22Rv1 (cell line): ENCODE results near the gene TAAR1.
"Not testable (repeated sequence)": the region's sequence is repeated elsewhere in the genome, so short reads cannot be mapped to it uniquely, and the experiment has no call there.

Experiments
- H3K27ac ChIP-seq: fragments of 450-650 bp; 2 replicates; pipeline ENCODE4 v1.5.1; 2017
- ZFX ChIP-seq: fragments of 450-650 bp; IDR thresholded peaks from 2 replicates; pipeline ENCODE4 v1.6.1; 2017; ENCODE audit warnings: antibody characterized with exemption, borderline replicate concordance
- TF ChIP-seq, protein P1 (sequence below): fragments of 450-650 bp; IDR thresholded peaks from 2 replicates; pipeline ENCODE4 v1.5.1; 2017; ENCODE audit warnings: mild to moderate bottlenecking

TAAR1 gene

DNA sequence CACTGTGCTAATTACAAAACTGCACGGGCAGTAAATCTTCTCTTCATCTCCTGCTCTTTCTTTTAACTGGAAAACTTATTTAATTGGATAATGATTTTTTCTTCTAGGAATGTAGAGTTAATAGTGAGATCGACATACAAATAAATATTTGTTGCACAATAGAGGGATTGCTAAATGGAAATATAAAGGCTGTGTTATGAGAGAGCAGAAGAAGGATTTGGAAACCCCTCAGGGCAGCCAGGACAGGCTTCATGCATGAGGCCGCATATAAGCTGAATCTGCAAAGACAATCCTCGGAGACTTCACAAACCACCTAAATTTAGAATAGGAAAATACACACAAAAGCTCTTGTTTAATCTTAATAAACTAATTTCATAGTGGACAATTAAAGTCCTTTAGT, 2.9 kb upstream of the TAAR1 start:
- H3K27ac ChIP-seq, result no peak overlapping the region
- no peak for TF ChIP-seq ZFX
- TF ChIP-seq, protein P1, sequence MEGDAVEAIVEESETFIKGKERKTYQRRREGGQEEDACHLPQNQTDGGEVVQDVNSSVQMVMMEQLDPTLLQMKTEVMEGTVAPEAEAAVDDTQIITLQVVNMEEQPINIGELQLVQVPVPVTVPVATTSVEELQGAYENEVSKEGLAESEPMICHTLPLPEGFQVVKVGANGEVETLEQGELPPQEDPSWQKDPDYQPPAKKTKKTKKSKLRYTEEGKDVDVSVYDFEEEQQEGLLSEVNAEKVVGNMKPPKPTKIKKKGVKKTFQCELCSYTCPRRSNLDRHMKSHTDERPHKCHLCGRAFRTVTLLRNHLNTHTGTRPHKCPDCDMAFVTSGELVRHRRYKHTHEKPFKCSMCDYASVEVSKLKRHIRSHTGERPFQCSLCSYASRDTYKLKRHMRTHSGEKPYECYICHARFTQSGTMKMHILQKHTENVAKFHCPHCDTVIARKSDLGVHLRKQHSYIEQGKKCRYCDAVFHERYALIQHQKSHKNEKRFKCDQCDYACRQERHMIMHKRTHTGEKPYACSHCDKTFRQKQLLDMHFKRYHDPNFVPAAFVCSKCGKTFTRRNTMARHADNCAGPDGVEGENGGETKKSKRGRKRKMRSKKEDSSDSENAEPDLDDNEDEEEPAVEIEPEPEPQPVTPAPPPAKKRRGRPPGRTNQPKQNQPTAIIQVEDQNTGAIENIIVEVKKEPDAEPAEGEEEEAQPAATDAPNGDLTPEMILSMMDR, result no peak

- H3K27ac ChIP-seq, result no peak overlapping the region
- no peak for TF ChIP-seq ZFX
- TF ChIP-seq, protein P1, result no peak
Measured at GRCh38 chr6:132651062-132651461, 7.9 kb downstream of the TAAR1 start.

GRCh38 chr6:132650429-132650828, 8.6 kb downstream of the TAAR1 start:
- no peak for TF ChIP-seq ZFX
- TF ChIP-seq, protein P1, result no peak
- no peak overlapping the region for H3K27ac ChIP-seq

GRCh38 chr6:132648828-132649227, 10.2 kb downstream of the TAAR1 start:
- TF ChIP-seq, protein P1, result no peak
- no peak for TF ChIP-seq ZFX
- peak overlapping the region; percentile 16; the same call in 1 of the 2 replicates for H3K27ac ChIP-seq

- TF ChIP-seq, protein P1, result no peak
- no peak for TF ChIP-seq ZFX
- peak overlapping the region; percentile 16; the same call in 1 of the 2 replicates for H3K27ac ChIP-seq
Measured at GRCh38 chr6:132648356-132648755, 10.6 kb downstream of the TAAR1 start.

GRCh38 chr6:132643547-132643946, 15.4 kb downstream of the TAAR1 start:
- no peak overlapping the region for H3K27ac ChIP-seq
- TF ChIP-seq ZFX, result no peak
- TF ChIP-seq, protein P1, result no peak

DNA sequence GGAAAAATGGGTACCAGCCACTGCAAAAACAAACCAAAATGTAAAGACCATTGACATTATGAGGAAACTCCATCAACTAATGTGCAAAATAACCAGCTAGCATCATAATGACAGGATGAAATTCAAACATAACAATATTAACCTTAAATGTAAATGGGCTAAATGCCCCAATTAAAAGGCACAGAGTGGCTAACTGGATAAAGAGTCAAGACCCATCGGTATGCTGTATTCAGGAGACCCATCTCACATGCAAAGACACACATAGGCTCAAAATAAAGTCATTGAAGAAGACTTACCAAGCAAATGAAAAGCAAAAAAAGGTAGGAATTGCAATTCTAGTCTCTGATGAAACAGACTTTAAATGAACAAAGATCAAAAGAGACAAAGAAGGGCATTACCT, 21.8 kb downstream of the TAAR1 start:
- H3K27ac ChIP-seq, result not testable (repeated sequence)

- not testable (repeated sequence) for H3K27ac ChIP-seq
Measured at GRCh38 chr6:132635906-132636305, 23.1 kb downstream of the TAAR1 start.

- not testable (repeated sequence) for H3K27ac ChIP-seq
Measured at GRCh38 chr6:132635288-132635687, 23.7 kb downstream of the TAAR1 start.
